Kidney epithelial cell (primary cell): ENCODE results near the gene NTRK3. TPM values are rescaled to one million over a fixed set of nuclear protein-coding genes. Genes with fewer than 3 reads are reported as not detected.

ENCODE experiments used
- DNase-seq: peaks from one replicate; pipeline ENCODE4 v3.0.0-alpha.2; 2010; ENCODE audit warnings: low read depth
- H3K27me3 ChIP-seq: 2 replicates; pipeline ENCODE4 v1.6.0; 2011; ENCODE audit warnings: low read length; ENCODE audit not compliant: control insufficient read depth, insufficient read depth
- H3K36me3 ChIP-seq: 2 replicates; pipeline ENCODE4 v1.5.1; 2011; ENCODE audit warnings: low read length; ENCODE audit not compliant: control insufficient read depth, insufficient read depth
- H3K4me3 ChIP-seq: 2 replicates; pipeline ENCODE4 v1.5.1; 2011; ENCODE audit warnings: low read depth, mild to moderate bottlenecking, control low read depth, low read length
- total RNA-seq: library from RNA; depleted of rRNA; stranded (reverse); fragments of >200 nt; gene quantifications from 2 replicates; pipeline ENCODE4 v1.2.3, GENCODE V29; 2015
- TF ChIP-seq, protein P1 (sequence below): IDR thresholded peaks from 2 replicates; pipeline ENCODE4 v1.5.1; 2011; ENCODE audit warnings: mild to moderate bottlenecking, moderate library complexity, low read length, control low read depth, inconsistent platforms; ENCODE audit not compliant: insufficient read depth, poor library complexity, severe bottlenecking

NTRK3 gene
- total RNA-seq, 1 donor from 2014 or later, result not detected

- DNase-seq, result no peak
Measured at GRCh38 chr15:87971076-87971475, 285.5 kb downstream of the NTRK3 start.

DNA sequence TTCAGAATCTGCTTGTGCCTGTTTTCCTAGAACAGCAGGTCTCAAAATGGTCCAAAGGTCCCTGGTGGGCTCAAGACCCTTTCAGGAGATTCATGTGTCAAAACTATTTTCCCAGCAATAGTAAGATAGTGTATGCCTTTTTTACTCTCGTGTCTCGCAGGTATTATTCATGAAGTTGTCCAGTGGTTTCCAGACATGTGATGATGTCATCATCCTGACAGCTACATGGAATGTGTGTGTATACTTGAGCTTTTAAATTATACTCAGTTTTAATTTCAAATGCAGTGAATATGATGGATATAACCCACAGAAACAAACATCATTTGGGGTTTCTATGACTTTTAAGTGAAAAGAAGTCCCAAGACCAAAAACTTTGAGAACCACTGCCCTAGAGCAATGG lies 288.6 kb downstream of the NTRK3 start:
- no peaks in the 10 kb centered on the region for H3K36me3 ChIP-seq
- no peak for DNase-seq
- H3K27me3 ChIP-seq, result no peaks in the 10 kb centered on the region
- TF ChIP-seq, protein P1, sequence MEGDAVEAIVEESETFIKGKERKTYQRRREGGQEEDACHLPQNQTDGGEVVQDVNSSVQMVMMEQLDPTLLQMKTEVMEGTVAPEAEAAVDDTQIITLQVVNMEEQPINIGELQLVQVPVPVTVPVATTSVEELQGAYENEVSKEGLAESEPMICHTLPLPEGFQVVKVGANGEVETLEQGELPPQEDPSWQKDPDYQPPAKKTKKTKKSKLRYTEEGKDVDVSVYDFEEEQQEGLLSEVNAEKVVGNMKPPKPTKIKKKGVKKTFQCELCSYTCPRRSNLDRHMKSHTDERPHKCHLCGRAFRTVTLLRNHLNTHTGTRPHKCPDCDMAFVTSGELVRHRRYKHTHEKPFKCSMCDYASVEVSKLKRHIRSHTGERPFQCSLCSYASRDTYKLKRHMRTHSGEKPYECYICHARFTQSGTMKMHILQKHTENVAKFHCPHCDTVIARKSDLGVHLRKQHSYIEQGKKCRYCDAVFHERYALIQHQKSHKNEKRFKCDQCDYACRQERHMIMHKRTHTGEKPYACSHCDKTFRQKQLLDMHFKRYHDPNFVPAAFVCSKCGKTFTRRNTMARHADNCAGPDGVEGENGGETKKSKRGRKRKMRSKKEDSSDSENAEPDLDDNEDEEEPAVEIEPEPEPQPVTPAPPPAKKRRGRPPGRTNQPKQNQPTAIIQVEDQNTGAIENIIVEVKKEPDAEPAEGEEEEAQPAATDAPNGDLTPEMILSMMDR, result no peak
- H3K4me3 ChIP-seq, result no peak overlapping the region

More at GRCh38 chr15:87971076-87971475, 285.5 kb downstream of the NTRK3 start:
- TF ChIP-seq, protein P1, result no peak
- H3K27me3 ChIP-seq, result no peaks in the 10 kb centered on the region
- H3K36me3 ChIP-seq, result no peaks in the 10 kb centered on the region
- H3K4me3 ChIP-seq, result no peak overlapping the region

- H3K27me3 ChIP-seq, result no peaks in the 10 kb centered on the region
- H3K4me3 ChIP-seq, result no peak overlapping the region
- no peak for DNase-seq
- TF ChIP-seq, protein P1, result no peak
- H3K36me3 ChIP-seq, result no peaks in the 10 kb centered on the region
Measured at GRCh38 chr15:87965304-87965703, 291.2 kb downstream of the NTRK3 start.

DNA sequence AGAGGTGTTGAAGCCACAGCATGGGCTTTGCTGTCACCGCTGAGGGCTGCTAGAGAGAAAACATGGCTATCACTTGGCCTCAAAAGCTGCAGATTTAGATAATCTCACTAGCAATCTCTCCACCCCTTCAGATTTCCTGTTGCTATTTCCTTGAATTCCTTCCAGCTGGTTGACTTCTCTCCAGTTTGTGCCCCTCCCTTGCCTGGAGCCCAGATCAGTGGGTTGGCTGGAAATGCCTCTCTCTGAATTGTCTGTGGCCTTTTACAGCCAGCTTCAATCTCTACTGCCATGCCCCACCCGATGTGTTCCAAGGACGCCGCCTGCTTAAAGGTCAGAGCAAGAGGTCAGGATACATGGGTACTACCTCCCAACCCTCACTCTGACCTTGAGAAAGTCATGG lies 294.1 kb downstream of the NTRK3 start:
- DNase-seq, result no peak
- no peaks in the 10 kb centered on the region for H3K36me3 ChIP-seq
- TF ChIP-seq, protein P1, result no peak
- H3K4me3 ChIP-seq, result no peak overlapping the region
- H3K27me3 ChIP-seq, result no peaks in the 10 kb centered on the region

DNA sequence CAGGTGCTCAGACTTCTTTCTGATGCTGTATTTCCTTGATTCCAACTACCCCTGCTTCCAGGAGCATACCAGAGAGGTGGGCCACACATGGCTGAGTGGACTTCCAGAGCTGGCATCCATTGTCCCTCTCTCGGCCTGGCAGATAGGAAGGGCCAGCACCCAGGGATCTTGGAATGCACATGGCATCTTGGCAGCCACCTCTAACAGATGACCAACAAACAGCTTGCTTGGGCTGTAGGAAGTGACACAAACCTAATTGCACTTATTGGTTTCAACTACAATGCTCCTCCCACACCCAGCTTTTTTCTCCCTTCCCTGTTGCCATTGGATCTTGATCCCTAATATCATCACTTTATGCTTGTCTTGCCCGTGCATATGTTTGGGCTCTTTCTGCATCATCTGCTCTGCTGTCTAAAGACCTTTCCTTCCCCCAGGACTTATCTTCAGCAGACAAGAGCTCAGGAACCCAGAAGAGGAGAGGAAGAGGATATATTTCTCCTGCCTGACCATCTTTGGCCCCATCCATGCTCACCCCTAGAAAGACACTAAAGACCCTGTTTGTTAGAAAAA lies 294.6 kb downstream of the NTRK3 start:
- H3K36me3 ChIP-seq, result no peaks in the 10 kb centered on the region
- no peak overlapping the region for H3K4me3 ChIP-seq
- TF ChIP-seq, protein P1, result no peak
- DNase-seq, result no peak
- no peaks in the 10 kb centered on the region for H3K27me3 ChIP-seq

DNA sequence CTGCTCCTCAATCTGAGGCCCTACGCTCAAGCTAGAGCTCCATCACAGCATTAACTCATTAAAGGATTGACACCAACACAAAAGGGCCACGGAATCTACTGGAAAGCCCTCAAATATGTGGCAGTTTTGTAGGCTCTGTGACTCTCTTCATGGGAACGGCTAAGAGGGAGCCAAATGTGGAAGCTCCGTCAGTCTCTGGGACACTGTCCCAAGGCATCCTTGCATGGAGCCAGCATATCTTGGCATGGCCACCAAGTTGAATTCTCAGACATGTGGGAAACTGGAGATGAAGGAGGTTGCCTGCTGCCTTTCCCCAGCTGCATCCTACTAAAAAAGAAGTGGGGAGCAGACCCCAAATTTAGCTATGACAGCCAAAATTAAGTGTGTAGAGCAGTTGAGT lies 296.9 kb downstream of the NTRK3 start:
- no peaks in the 10 kb centered on the region for H3K27me3 ChIP-seq
- no peaks in the 10 kb centered on the region for H3K36me3 ChIP-seq
- no peak overlapping the region for H3K4me3 ChIP-seq
- DNase-seq, result no peak
- TF ChIP-seq, protein P1, result no peak
